ENCODE results near the gene CCKAR. TPM values are rescaled to one million over a fixed set of nuclear protein-coding genes. Genes with fewer than 3 reads are reported as not detected.

The CCKAR gene
- total RNA-seq, 1 donor from 2014 or later: not detected

DNA sequence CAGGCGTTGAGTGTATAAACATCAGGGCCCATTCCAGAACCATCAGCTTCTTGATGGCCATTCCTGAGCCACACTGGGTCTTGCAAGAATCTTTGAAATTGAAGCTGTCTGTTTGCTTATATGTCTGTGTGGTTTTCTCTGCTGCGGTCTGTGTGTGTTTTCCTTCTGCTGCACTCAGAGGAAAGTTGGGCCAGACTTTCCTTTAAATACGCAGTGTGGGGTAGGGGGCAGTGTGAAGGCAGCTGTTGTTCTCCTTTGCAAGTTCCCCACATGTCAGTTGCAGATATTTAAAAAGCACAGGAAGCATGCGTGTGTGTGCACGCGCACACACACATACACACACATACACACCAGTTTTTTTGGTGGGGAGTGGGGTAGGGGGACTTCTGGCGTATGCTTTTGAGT lies 32.1 kb downstream of the CCKAR start:
- peaks cover 29% of the 10 kb centered on the region for H3K4me1 Mint-ChIP-seq (ENCODE audit: low read depth)
- H3K9me3 Mint-ChIP-seq (ENCODE audit: low read depth): peaks cover 7% of the 10 kb centered on the region
- H3K36me3 Mint-ChIP-seq (ENCODE audit: low read depth): no peaks in the 10 kb centered on the region
- no peak for DNase-seq (ENCODE audit: low spot score)
- peak overlapping the region; percentile 76 for H3K27ac Mint-ChIP-seq (ENCODE audit: unreplicated experiment)
- TF ChIP-seq, protein P1, sequence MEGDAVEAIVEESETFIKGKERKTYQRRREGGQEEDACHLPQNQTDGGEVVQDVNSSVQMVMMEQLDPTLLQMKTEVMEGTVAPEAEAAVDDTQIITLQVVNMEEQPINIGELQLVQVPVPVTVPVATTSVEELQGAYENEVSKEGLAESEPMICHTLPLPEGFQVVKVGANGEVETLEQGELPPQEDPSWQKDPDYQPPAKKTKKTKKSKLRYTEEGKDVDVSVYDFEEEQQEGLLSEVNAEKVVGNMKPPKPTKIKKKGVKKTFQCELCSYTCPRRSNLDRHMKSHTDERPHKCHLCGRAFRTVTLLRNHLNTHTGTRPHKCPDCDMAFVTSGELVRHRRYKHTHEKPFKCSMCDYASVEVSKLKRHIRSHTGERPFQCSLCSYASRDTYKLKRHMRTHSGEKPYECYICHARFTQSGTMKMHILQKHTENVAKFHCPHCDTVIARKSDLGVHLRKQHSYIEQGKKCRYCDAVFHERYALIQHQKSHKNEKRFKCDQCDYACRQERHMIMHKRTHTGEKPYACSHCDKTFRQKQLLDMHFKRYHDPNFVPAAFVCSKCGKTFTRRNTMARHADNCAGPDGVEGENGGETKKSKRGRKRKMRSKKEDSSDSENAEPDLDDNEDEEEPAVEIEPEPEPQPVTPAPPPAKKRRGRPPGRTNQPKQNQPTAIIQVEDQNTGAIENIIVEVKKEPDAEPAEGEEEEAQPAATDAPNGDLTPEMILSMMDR (IDR thresholded peaks at IDR 0.05): no peak
- H3K27me3 Mint-ChIP-seq (ENCODE audit: low read depth): no peaks in the 10 kb centered on the region
- no peak overlapping the region for H3K4me3 Mint-ChIP-seq (ENCODE audit: unreplicated experiment)

DNA sequence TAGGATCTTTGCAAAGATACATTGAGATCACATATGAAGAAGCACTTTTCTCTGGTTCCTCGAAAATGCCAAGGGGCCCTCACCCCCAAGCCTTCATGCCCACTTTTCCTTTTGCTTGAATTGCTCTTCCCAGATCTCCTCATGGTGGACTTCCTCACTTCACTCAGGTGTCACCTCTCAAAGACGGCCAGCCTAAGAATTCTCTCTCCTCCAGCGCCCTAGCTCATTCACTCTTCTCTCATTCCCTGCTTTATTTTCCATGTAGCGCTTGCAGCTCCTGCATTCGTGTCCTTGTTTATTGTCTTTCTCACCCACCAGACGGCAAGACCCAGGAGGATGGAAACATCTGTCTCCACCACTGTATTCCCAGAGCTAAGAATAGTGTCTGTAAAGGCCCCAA lies 32.9 kb downstream of the CCKAR start:
- peaks cover 6% of the 10 kb centered on the region for H3K9me3 Mint-ChIP-seq (ENCODE audit: low read depth)
- peaks cover 29% of the 10 kb centered on the region for H3K4me1 Mint-ChIP-seq (ENCODE audit: low read depth)
- H3K36me3 Mint-ChIP-seq (ENCODE audit: low read depth): no peaks in the 10 kb centered on the region
- H3K4me3 Mint-ChIP-seq (ENCODE audit: unreplicated experiment): no peak overlapping the region
- H3K27ac Mint-ChIP-seq (ENCODE audit: unreplicated experiment): peak overlapping the region; percentile 5
- DNase-seq (ENCODE audit: low spot score): no peak
- TF ChIP-seq, protein P1 (IDR thresholded peaks at IDR 0.05): no peak
- no peaks in the 10 kb centered on the region for H3K27me3 Mint-ChIP-seq (ENCODE audit: low read depth)

DNA sequence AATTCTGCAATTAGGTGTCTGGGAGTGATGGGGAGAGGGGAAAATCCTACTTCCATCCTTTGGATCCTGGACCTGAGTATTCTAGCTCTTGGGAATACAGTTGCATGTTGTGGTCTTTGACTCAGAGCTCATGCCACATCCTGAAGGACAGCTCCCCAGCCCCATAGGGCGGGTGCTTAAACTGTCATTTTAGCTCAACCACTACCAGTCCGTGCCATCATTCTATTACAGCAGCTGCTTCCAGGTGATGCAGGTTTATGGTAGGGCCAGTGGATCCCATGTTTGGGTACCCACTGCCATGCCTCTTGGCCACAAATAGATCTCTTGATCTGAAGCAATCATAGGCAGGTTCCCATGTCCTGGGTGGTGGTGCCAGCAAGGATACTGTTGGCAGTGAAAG lies 34.7 kb downstream of the CCKAR start:
- Mint-ChIP-seq H3K27me3 (ENCODE audit: low read depth) (no peaks in the 10 kb centered on the region), H3K4me3 (ENCODE audit: unreplicated experiment) (no peak overlapping the region), H3K9me3 (ENCODE audit: low read depth) (peaks cover 6% of the 10 kb centered on the region), H3K4me1 (ENCODE audit: low read depth) (peaks cover 29% of the 10 kb centered on the region), H3K27ac (ENCODE audit: unreplicated experiment) (no peak overlapping the region), H3K36me3 (ENCODE audit: low read depth) (no peaks in the 10 kb centered on the region)
- DNase-seq (ENCODE audit: low spot score): no peak
- TF ChIP-seq, protein P1 (IDR thresholded peaks at IDR 0.05): no peak

DNA sequence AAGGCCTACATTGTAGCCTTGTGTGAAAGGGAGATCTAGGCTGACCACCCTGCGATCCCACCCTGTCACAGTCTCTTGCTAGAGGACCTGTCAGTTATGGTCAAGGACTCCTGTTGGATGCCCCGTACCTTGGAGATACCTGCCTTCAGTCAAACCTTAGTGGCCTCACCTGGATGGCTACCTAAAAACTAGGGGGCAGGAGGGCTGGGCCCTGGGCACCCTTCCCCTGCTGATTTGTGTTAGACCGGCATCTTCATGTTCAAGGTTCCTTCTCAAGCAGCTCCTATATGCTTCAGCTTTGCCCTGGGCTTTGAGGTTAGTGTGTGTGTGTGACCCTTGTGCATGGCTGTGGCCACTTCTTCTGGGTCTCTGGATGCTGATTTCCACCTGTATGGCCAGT lies 35.3 kb downstream of the CCKAR start:
- no peaks in the 10 kb centered on the region for H3K36me3 Mint-ChIP-seq (ENCODE audit: low read depth)
- peaks cover 28% of the 10 kb centered on the region for H3K4me1 Mint-ChIP-seq (ENCODE audit: low read depth)
- TF ChIP-seq, protein P1 (IDR thresholded peaks at IDR 0.05): no peak
- H3K27me3 Mint-ChIP-seq (ENCODE audit: low read depth): no peaks in the 10 kb centered on the region
- H3K4me3 Mint-ChIP-seq (ENCODE audit: unreplicated experiment): no peak overlapping the region
- no peak for DNase-seq (ENCODE audit: low spot score)
- H3K27ac Mint-ChIP-seq (ENCODE audit: unreplicated experiment): no peak overlapping the region
- H3K9me3 Mint-ChIP-seq (ENCODE audit: low read depth): peaks cover 6% of the 10 kb centered on the region

DNA sequence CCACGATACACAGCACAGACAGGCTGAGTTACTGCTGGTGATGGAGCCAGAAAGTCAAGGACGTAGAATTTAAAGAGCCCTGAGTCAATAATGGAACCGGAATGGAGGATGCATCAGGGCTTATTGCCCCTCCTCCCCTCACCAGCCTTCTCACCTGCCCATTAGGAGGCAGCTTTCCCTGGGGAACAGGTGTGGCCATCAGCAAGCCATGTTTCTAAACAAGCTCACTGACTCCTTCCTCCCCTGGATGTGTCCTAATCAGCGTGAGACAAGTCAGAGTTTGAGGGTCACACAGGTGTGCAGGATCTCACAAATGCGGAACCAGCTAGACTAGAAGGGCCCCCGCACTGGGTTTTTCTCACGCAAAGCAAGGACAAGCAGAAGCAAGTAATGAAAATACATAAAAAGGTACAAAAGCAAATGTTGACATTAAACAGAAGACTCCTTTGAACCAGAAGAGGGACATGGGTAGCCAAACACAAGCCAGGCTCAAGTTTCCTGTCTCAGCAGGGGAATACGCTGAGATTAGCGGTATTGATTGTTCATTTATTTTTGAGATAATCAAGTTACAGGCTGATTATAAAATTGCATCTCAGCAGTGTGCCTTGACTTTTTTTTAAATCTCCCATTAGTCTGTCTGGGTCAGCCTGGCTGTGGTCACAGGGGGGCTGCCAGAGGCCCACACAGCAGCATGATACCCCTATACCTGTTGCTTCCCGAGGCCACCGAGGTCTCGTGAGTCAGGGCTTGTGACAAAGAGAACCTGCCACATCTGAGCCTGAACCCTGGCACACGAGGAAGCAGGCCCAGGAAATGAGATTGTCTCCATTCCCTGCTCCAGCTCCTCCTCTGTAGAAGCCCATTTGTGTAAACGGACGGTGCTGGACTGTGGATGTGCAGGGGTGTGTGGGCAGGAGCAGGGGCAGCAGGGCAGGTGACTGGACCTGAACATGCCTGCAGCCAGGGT lies 37.4 kb downstream of the CCKAR start:
- H3K4me1 Mint-ChIP-seq (ENCODE audit: low read depth): peaks cover 9% of the 10 kb centered on the region
- H3K36me3 Mint-ChIP-seq (ENCODE audit: low read depth): no peaks in the 10 kb centered on the region
- H3K9me3 Mint-ChIP-seq (ENCODE audit: low read depth): peaks cover 6% of the 10 kb centered on the region
- no peak for DNase-seq (ENCODE audit: low spot score)
- H3K27me3 Mint-ChIP-seq (ENCODE audit: low read depth): no peaks in the 10 kb centered on the region
- H3K27ac Mint-ChIP-seq (ENCODE audit: unreplicated experiment): no peak overlapping the region
- TF ChIP-seq, protein P1 (IDR thresholded peaks at IDR 0.05): no peak
- H3K4me3 Mint-ChIP-seq (ENCODE audit: unreplicated experiment): no peak overlapping the region

Measured in chondrocyte (in vitro differentiated cells).